Measurements from ENCODE around the gene RNF41.

DNA sequence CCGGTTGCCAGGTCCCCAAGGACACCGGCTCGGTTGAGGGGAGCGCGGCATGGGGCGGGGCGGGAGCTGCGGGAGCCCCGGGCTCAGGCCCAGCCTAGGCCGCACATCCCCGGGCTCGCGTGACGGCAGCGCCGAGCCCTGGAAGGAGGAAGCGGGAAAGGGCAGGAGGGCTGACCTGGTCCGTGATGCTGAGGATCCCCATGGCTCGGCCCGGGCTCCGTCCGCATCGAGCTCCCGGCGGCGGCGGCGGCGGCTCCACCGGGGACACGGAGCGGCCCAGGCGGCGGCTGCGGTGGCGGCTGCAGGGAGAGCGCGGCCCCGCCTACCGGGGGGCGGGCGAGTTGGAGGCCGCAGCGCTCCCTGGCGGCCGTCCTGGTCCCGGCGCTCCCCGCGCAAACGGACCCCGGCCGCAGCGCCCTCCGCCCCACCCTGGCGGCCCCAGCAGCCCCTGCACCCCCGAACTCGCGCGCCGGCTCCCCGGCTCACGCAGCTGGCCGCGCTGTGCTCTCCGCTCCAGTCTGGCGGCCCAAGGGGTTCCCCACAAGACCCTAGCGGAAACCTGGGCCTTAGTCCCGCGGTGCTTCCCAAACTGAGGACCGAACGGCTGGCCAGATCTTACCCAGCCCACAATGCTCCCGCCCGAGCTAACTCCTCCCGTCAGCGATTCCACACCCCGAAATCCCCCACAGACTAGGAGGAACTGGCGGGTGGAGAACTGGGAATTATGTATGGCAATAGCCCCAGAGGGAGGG, 36.5 kb upstream of the RNF41 start, which contains the start of gene ANKRD52:
- TF ChIP-seq, protein P1, sequence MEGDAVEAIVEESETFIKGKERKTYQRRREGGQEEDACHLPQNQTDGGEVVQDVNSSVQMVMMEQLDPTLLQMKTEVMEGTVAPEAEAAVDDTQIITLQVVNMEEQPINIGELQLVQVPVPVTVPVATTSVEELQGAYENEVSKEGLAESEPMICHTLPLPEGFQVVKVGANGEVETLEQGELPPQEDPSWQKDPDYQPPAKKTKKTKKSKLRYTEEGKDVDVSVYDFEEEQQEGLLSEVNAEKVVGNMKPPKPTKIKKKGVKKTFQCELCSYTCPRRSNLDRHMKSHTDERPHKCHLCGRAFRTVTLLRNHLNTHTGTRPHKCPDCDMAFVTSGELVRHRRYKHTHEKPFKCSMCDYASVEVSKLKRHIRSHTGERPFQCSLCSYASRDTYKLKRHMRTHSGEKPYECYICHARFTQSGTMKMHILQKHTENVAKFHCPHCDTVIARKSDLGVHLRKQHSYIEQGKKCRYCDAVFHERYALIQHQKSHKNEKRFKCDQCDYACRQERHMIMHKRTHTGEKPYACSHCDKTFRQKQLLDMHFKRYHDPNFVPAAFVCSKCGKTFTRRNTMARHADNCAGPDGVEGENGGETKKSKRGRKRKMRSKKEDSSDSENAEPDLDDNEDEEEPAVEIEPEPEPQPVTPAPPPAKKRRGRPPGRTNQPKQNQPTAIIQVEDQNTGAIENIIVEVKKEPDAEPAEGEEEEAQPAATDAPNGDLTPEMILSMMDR (IDR thresholded peaks at IDR 0.05), result peak; percentile 36 to 80 (median 64)
- TF ChIP-seq POLR2A (IDR thresholded peaks at IDR 0.05) (no peak), POLR2AphosphoS5 (IDR thresholded peaks at IDR 0.05) (peak in 2 of 3 donors; percentile 15 to 41)
